HG02981 (cell line): ENCODE data around the gene NEURL1B.
"Not testable (repeated sequence)": the region's sequence is repeated elsewhere in the genome, so short reads cannot be mapped to it uniquely, and the experiment has no call there.

Experiments used
- ATAC-seq: cut with Tn5 transposase; IDR thresholded peaks from one replicate; pipeline ENCODE4 v1.9.1; 2021; ENCODE audit warnings: mild to moderate bottlenecking, moderate library complexity; ENCODE audit not compliant: unreplicated experiment

NEURL1B gene, protein sequence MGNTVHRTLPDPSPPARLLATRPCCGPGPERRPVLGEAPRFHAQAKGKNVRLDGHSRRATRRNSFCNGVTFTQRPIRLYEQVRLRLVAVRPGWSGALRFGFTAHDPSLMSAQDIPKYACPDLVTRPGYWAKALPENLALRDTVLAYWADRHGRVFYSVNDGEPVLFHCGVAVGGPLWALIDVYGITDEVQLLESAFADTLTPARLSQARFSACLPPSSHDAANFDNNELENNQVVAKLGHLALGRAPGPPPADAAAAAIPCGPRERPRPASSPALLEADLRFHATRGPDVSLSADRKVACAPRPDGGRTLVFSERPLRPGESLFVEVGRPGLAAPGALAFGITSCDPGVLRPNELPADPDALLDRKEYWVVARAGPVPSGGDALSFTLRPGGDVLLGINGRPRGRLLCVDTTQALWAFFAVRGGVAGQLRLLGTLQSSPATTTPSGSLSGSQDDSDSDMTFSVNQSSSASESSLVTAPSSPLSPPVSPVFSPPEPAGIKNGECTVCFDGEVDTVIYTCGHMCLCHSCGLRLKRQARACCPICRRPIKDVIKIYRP

DNA sequence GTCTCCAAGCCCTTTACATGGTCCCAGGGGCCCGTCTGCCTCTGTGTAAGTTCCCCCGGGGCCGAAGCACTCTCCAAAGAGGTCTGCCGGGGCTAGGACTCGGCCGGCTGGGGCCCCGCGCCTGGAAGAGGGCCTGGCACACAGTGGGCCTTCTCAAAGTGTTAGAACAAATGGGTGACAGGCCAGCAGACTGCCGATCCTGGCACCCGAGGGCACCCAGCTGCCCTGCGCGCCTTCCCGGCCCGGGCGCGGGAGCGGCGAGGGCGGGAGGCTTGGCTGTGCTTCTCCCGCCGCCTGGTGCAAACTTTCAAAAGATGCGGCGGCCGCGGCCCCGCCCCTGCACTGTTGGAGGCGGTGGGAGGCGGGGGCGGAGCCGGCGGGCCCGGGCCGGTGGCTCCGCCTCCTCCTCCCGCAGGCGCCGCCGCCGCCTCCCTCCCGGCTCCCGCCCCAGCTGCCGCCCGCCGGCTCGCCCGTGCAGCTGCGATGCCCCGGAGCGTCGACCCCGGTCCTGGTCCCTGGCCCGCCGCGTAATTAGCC is at the start of gene NEURL1B:
Gene NEURL1B (plus strand): TSS at position 442 of the 537 bp plus-strand sequence. CDS start 144 bp downstream, outside the sequence.
- peak; percentile 66 for ATAC-seq

DNA sequence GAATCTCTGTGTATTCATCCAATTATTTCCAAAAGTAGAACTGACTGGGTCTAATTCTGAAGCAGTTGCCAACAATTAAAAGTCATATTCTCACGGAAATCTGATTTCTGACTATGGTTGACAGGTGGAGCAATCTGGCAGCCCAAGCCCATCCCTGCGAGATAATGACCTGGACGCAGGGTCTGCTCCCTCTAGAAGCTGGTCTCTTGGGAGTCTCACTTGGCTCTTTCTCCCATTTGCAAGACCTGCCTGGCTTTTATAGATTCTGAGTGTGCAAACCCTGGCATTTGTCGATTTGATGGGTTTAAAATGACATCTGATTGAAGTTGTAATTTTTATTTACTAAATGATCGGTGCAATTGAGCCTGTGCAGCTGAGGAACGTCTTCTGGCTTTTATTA is 49.4 kb upstream of the NEURL1B start:
- no peak for ATAC-seq

DNA sequence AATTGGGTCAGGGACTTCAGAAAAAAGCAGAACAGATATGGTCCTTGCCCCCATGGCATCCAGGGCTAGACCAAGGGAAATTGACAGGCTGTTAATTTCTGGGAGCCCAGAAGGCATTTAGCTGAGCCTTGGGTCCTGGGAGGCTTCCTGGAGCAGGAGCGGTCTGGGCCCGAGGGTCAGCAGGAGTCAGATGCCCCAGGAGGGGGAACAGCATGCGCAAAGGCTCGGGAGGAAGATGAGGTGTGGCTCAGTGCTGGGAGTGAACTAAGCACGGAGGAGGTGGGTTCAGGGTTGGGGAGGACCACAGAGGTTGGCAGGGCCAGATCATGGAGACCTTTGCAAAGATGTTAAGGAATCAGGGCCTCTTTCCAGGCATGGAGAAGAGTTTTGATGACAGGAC is 48.2 kb upstream of the NEURL1B start:
- no peak for ATAC-seq

DNA sequence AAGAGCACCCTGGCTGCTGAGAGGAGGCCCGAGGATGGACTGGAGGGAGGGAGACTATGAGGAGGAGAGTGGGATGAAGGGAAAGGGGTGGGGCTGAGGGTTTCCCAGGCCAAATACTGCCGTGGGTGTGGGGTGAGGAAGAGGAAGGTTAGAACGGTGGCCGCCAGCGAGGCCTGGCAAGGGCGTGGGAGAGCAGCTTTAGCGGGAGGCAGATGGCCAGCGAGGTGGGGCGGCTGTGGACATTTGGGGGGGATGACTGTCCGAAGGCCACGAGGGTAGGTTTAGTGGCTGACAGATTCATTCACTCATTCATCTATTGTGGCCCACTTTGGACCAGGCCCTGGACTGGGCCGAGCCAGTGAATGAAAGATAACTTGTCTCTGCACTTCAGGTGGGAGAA is 47.8 kb upstream of the NEURL1B start:
- ATAC-seq = no peak

DNA sequence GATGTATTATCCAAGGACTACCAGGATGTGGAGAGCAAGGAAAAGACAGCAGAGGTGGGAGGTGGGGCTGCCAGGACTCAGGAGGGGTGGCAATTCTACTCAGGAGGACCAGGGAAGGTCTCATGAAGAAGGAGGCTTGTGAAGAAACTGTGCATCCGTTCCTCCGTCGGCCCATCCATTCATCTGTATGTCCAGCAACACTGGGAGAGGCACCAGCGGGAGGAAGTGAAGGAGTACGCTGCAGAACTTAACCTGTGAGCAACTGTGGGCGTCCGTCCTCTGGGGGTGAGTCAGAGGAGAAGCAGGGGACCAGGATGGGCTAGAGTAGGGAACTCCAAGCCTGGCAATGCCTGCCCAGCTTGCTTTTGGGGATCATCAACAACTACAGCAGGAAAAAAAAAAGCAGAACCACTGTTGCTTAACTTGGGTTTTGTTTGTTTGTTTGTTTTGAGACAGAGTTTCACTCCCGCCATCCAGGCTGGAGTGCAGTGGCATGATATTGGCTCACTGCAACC is 47.3 kb upstream of the NEURL1B start:
- no peak for ATAC-seq

DNA sequence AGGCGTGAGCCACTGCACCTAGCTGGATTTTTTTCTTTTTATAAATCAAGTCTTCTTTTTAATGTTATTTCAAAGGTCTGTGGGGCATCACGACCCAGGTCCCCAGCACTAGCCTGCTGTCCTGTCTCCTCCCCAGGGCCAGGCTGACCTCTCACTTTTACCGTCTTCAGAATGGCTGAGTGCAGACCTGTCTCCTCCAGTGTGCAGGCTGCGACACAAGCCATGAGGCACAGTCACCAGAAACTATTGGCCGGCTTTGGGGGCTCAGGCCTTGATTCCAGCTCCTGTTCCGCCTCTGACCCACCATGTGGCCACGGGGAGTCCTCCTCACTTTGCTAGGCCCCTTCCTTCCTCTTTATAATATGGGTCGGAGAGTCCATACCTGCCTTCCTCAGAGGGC is 46.6 kb upstream of the NEURL1B start:
- ATAC-seq = no peak

DNA sequence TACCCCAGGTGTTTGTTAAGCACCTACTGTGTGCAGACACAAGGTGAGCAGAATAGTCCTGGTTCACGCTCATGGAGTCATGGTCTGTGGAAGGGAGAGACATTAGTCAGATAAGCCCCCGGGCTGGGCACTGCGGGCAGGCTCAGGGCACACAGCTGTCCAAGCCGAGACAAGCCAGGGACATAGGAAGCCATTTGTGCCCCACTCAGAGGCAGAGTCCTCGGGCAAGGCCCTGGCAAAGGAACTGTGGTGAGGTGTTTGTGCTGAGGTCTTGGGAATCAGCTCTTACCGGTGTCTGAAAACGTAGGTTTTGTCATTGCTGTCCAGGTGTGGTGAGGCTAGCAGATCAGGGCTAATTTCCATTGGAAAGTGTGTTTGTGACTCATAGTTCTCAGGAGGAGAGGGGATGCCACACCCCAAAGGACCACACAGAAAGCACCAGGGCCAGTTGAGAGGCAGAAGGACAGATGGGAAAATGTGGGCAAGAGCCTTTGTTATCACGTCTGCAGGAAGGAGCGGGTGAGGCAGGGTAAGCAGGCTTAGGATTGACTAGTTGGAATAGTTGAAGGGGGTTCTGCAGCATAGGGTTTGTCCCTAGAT is 46.1 kb upstream of the NEURL1B start:
- ATAC-seq = no peak

DNA sequence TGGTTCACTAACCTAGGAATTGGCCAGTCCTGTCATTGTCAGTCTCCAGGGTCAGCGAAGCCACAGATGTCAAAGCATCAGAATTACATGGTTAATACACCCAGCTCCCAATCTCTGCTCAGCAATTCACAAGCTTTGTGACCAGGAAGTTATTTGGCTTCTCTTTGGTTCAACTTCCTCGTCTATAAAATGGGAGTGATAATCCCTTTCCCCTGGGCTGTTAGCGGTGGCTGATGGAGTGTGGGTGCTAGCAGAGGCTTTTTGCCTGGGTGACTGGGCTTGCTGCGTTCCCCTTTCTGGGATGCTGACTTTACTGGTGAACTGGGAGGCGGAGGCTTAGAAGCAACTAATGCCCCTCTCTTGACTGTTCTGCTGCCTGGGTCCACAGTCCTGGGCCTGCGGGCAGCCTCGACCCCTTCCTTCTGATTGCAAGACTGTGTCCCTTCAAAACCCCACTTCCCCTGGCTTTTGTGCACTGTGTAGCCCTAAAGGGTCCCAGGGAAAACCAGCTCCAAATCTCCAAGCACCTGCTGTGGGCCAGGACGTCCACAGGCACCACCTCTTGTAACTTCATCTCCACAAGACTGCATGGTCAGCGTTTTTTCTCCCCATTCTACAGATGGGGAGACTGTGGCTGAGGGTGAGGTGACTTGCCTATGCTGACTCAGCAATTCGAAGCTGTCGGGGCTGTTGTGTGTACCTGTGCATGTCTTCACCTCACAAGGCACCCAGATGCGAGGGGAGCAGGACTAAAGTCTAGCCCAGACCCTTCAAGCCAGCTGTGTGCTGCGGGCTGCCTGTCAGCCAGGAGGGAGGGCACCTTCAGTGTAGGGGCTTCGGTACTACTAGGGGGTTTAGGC is 45.2 kb upstream of the NEURL1B start:
- ATAC-seq = no peak

DNA sequence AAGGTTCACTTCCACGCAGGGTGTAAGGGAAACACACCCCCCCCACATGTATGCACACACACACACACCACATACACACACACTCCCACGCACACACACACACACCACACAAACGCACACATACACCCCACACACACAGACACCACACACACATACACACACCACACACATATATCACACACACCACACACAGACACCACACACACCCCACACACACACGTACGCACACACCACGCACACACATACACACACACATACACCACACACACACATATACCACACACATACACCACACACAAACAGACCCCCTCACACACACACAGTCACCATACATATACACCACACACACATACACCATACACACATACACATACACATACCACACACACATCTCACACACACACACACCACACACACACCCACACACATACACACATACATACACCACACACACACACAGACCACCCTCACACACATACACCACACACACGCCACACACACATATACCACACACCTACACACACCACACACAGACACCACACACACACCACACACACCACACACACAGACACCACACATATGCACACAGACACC is 44.3 kb upstream of the NEURL1B start:
- ATAC-seq = no peak

DNA sequence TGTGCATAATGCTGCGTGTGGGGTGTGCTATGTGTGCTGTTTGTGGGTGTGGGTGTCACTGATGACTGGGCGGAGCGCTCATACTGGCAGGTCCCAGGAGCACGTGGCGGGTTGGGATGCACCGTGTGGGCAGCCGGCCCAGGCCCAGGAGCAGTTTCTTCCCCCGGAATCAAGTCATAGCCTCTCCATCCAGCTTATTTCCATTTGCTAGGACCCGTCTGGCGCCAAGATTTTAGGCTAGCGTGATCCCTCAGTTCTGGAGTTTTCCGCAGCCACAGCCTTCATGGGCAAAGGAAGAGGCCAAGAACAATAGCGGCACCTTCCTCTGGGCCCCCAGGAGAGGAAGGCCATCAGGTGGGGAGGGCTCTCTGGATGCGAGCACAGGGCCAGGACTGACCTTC is 43.3 kb upstream of the NEURL1B start:
- ATAC-seq = no peak

DNA sequence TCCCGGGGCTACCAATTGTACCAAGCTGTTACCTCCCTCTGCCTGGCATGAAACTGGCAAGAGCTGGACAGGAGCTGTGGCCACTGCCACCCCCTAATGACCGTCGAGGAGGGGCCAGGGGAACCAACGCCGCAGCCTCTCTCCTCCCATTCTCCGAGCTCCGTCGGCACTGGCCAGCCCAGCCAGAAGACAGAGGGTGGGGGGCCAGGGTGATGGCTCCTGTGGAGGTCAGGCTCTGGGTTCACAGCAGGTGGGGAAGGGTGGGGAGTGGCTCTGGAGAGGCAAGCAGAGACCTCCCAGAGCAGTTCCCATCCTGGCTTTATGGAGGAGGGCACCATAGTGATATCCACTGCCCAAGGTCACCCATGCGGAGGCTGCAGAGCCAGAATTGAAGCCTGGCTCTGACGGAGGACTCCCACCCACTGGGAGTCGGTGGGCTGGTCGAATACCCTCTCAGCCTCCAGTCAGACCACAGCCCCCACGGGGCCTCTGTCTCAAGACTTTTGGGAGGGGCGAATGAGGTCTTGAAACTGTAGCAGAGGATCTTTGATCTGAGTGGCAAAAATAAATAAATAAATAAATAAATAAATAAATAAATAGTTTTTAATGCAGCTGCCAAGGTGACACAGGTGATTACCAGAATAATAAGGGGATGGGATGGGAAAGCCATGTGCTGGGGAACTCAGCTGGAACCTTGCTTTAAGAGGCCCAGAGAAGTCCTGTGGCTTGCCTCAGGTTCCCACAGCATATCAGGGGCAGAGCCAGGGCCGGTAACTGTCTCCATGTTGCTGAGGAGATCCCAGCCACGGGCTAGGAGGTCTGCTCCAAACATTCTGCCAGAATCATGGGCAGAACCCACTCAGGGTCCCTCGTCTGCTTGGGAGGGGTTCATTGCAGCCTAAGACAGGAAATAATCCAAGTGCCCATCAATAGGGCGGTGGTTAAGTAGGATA is 42.5 kb upstream of the NEURL1B start:
- ATAC-seq = no peak

DNA sequence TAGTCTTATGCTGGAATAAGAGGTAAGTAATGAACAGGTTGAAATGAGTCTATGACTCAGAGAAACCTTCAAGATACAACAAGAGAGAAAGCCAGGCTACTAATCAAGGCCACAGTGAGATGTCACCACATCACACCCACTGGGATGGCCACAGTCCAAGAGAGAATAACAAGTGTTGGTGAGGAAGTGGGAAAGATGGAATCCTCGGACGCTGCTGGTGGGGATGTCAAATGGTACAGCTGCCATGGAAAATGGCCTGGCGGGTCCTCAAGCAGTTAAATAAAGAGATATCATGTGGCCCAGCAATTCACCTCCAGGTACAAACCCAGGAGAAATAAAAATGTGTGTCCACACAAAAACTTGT is 41.9 kb upstream of the NEURL1B start:
- no peak for ATAC-seq

DNA sequence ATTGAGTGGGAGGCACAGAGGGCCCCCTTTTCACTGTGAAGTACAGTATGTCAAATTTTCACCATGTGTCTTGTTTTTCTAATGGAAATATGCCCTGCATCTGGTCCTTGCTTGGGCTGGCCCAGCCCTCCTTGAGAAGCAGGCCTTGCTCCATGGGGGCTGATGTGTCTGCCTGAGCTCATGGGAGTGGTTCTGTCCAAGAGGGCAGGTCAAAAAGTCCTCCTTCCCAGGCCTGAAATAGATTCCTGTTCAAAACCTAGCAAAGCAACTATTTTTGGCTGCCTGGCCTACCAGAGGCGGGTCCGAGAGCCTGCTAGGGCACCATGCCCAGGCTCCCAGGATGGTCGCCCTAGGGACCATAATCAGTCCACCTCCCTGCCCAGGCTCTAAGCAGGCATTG is 40.5 kb upstream of the NEURL1B start:
- no peak for ATAC-seq

DNA sequence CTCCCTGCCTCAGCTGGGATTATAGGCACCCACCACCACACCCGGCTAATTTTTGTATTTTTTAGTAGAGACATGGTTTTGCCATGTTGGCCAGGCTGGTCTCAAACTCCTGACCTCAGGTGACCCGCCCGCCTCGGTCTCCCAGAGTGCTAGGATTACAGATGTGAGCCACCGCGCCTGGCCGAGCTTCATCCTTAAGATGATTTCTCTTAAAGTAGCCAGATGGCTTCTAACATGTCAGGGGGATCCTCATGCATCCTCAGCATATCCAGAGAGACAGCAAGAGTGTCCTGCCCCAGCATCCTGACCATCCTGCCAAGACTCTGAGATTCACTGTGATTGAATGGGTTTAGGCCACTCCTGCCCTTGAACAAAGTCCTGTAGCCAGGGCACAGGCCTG is 39.5 kb upstream of the NEURL1B start:
- not testable (repeated sequence) for ATAC-seq

DNA sequence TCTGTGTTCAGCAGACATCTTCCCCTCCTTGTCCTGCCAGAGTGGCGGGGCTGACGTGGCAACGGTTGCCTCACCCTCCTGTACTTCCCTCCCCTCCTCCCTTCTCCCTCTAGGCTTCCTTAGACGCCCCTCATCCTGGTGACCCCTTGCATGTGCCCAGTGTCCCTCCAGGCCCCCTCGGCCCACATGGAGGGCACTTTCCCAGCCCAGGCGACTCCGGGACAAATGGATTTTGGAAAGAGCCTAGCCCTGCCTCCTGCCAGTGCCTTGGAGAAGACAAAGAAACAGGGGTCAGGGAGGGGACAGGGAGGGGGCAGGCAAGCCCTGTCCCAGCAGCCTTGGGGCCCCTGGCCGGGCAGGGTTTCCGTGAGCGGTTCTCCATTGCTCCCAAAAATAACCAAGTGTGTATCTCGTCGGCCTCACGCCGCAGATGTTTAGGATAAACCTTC is 38.3 kb upstream of the NEURL1B start:
- no peak for ATAC-seq

DNA sequence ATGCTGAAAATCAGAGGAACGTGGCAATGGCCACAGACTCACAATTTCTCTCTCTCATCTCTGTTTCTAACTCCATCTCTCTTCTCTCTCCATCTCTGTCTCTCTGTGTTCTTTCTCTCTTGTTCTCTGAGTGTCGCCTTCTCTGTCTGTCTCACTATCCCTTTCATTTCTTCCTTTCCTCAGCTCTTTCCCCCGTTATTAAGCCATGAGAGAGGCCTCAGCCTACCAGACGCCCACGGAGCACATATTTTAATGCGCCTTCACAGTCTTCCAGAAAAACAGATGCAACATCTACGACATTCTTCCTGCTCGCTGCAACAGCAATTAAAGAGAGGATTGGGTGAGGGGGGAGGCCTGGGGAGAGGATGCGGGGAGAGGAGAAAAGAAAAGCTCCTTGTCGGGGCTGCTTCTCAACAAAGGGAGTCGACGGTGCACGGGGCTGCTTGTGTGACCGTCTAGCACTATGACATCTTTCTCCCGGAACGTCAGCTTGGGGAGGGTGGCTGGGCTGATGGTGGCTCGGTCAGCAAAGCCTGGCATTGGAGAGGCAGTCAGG is 37.7 kb upstream of the NEURL1B start:
- ATAC-seq = no peak

DNA sequence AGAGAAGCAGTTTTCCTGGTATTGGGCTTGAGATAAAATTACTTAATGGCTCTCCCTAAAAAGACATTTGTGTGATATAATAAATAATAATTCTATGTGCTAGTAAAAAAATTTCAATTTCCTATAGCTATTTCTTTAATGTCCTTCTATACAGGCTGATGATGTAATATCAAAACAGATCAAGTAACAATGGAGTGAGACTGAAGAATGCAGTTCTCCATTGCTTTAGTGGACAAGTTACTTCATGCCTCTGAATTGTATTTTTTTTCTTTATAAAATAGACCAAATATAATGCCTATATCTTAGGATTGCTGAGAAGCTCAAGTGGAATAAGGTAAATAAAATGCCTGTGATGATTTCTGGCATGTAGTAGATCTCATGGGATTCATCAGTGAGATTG is 35.6 kb upstream of the NEURL1B start:
- ATAC-seq = no peak

DNA sequence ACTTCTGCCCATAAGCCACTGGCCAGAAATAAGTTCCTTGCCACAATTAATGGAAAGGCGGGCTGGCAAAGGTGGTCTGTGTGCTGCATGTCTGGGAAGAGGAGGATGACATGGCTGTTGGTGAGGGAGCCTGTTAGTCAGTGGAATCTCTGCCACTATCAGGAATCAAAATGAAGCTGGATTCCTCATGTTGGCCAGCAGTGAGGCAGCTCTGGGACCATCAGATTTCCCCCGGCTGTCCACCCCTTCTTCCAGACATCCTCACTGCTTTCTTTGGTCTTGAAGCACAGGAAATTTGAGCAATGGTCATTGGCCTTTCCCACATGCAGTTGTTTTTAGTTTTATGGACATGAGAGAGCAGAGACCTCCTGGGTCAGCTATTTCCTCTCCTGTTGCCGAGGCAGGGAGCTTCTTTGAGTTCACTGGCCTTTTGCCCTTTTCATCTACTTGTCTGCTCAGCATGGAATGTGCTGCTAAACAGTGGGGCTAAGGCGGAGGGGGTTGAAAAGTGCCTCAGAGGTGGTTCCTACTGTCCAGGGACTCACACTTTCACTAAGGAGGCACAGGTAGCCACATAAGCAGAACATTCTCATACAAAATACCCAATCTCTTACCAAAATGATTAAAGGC is 34.8 kb upstream of the NEURL1B start:
- ATAC-seq = no peak
